Lower leg skin (tissue), 3 donors: ENCODE measurements around the gene HERC2.

Source experiments
- POLR2A ChIP-seq, 2 donors: fragments of 450-650 bp; IDR thresholded peaks; one replicate each; pipeline ENCODE4 v1.6.1; 2016 to 2017; ENCODE audit warnings: antibody characterized with exemption in 2 of 2, mild to moderate bottlenecking in 1 of 2, moderate library complexity in 1 of 2
- TF ChIP-seq, protein P1 (sequence below), 3 donors: fragments of 450-650 bp; IDR thresholded peaks; one replicate each; pipeline ENCODE4 v1.5.1; 2016; ENCODE audit warnings: antibody characterized with exemption in 3 of 3, mild to moderate bottlenecking in 3 of 3, moderate library complexity in 2 of 3

DNA sequence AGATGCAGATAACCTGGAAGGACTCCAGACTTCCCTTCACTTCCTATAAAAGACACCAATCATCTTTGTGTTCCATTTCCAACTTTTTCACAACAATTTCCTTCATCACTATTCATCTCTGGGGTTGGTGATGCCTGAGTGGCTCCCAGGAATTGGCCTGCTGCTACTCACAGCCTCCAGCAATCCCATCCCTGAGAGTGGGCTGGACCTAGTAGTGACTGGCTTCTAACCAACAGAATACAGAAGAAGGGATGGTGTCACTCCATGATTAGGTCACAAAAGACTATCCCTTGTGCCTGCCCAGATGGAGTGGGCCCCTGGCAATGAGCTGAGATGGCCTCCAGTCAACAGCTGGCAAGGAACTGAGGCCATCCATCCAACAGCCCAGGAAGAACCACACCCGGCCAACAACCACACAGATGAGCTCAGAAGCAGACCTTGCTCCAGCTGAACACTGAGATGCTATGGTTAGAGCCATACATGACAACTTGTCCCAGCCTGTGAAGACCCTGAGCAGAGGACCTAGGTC lies 243.7 kb downstream of the HERC2 start:
- TF ChIP-seq, protein P1, sequence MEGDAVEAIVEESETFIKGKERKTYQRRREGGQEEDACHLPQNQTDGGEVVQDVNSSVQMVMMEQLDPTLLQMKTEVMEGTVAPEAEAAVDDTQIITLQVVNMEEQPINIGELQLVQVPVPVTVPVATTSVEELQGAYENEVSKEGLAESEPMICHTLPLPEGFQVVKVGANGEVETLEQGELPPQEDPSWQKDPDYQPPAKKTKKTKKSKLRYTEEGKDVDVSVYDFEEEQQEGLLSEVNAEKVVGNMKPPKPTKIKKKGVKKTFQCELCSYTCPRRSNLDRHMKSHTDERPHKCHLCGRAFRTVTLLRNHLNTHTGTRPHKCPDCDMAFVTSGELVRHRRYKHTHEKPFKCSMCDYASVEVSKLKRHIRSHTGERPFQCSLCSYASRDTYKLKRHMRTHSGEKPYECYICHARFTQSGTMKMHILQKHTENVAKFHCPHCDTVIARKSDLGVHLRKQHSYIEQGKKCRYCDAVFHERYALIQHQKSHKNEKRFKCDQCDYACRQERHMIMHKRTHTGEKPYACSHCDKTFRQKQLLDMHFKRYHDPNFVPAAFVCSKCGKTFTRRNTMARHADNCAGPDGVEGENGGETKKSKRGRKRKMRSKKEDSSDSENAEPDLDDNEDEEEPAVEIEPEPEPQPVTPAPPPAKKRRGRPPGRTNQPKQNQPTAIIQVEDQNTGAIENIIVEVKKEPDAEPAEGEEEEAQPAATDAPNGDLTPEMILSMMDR (IDR thresholded peaks at IDR 0.05), result no peak
- TF ChIP-seq POLR2A (IDR thresholded peaks at IDR 0.05), result no peak
